Activated naive CD4-positive, alpha-beta T cell treated with anti-CD3 and anti-CD28 coated beads, Interleukin-2, amount 50 U/mL, for 16 hours (primary cell): Measurements from ENCODE around the gene FIGN.

ENCODE experiments used
- DNase-seq: peaks from one replicate; pipeline ENCODE4 v3.0.0-alpha.2; 2020

FIGN gene

DNA sequence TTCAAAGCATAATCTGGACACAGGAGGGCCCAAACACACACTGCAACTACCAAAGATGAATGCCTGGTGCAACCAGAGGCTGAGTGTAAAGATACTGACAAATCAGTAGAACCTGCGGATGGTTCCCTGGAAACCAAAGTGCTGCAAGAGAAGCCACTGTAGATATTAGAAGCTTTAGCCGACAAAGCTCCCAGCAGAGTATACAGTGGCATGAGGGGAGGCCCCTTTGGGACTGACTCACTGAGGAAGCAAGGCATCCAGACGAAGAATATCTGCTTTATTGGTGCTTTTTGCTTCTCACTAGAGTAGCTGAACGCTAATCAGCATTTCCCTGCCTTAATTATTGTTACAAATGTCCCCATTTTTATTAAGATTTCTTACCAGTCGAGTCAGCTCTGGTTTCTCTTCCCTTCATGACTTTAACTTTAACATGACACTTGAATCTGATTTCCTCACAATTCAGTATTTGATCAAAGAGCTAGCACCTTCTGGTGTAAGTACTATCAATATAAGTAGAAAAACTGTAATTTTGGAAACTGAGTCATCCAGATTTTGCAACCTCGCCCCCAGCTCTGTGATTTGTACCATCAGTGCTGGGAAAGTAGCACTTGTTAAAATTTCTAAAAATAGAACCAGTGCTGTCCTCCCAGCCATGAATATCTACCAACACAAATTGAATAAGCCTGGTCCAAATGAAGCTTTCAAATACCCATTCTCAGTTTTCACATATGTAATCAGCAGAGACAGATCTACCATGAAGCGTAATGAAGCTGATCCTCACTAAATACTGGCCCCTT is 34.2 kb downstream of the FIGN start:
- no peak for DNase-seq

DNA sequence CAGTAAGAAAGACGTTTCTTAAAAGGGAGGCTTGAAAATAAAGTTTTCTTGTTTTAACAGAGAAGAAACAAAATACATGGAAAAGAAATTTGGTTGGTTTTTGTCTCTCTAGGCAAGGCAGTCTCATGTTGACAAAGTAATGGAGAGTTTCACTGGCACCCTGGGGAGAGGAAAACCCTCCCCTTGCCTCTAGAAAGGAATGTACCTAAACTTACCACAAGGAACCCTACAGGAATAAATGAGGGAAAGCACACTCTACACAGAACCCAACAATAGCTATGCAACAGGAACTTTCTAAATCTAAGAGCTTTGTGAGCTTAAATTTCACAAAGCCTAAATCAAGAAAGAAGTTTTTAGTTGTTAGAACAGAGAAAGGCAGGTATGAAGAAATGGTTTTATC is 37.0 kb downstream of the FIGN start:
- DNase-seq: no peak

DNA sequence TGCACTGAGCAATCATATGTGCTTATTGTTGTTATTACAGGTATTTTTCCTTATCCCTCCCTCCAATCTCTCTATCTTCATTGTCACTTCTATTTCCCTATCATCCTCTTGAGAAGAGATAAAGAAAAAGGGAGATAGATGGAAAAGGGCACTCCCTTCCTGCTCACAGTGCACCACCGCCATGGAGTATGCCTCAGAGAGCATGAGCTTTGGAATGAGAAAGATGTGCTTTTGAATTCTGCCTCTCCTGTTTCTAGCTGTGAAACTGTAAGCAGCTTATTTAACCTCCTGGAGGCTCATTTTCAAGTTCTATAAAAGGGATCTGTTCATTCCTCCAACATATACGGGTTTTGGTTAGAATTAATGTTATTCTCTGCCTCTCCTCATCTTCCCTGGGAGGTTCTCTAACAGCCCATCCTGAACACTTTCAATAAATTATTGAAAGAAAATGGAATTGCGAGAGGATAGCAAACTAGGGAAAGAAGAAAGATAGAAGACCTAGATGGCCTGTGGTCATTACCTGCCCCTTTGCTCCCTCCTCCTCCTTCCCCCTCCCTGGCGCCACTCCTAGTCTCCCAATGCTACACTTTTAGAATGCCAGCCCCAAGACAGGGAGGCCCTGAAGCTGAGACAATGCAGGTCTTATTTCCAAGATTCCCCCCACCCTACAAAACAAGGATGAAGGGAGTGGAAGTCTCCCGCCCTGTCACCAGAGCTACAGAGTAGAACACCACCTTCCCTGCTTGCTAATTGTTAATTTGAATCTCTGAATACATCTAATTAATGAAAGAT is 37.8 kb downstream of the FIGN start:
- DNase-seq: no peak

DNA sequence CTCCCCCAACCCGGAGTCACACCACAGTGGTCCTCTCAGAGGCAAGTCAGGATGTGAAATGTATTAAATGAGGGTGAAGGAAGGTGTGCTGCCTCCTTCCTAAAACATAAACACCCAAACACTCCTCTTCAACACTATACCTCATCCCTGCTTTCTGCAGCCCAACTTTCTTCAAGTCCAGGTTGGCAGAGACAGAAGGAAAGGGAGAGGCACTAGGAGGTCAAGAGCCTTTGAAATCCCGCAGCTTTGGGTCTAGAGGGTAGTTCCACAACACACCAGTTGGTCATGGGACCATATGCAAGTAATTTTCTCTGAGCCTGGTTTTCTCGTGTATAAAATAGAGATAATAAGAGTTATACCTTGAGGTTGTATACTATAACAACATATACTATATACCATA is 38.4 kb downstream of the FIGN start:
- DNase-seq: no peak

DNA sequence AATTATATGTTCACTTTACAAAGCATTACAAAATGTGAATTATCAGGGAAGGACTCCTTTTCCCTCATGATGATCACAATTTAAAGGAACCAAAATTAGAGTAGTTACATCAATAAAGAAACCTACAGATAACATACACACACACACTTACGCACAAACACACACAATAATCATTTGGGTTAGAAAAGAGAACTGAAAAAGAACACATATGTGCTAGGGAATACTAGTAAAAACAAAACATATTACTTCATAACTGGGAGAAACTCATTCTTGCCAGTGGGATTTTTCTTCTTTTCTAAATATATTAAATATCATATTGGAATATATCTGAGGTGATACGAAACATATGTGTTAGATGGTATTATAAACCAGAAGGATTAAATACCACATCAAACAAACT is 42.3 kb downstream of the FIGN start:
- DNase-seq: no peak

DNA sequence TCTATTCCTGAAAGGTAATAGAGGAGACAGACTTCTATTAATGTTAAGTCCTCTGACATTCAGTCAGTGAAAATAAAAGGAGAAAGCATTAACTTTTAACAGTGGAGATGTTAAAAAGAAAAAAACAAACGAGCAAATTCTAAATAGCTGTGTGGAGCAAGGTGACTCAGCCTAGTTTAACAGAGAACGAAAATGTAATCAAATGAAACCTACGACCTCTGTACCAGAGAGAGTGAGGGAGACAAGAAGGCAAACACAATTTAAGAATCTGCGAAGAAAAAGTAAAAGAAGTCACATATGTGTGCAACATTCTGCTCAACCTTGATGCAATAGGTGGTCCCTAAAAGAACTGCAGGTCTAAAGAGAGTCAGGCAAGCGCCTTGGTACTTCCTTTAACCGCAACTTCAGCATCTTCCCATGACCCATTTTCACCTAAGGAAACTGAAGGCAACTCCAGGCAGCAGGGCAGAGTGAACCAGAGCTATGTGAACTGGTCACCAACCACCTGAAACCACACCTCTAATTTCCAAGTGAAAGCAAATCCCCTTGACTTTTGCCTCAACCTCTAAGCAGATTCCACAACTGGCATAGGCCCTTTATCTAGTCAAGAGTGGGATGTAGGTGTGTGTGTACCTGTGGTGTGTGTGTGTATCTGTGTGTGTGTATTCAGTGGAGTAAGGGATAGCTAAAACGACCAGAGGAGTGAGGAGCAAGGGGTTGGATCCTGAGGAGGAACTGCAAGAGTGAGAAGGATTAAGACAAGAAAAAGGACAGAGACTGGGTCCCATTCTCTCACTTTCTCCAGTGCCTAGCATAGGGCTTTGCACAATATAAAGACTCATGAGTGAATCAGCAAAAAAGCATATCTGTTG is 43.0 kb downstream of the FIGN start:
- DNase-seq: no peak

DNA sequence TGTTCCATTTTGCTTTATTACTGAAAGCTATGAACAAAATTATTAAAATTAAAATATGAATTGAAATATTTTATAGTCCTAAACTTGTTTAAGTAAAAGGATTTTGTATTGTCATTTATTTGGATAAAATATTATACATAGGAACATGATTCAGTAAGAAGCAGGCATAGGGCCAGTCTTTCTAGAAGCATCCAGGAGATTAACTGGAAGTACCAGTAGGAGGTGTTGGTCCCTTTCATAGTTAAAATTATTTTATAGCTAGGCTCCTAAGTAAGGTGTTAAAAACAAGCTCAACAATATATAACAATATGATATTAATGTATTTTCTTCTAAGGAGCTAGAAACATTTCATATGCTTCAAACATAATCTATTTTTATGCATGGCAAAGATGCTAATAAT is 43.7 kb downstream of the FIGN start:
- DNase-seq: no peak

DNA sequence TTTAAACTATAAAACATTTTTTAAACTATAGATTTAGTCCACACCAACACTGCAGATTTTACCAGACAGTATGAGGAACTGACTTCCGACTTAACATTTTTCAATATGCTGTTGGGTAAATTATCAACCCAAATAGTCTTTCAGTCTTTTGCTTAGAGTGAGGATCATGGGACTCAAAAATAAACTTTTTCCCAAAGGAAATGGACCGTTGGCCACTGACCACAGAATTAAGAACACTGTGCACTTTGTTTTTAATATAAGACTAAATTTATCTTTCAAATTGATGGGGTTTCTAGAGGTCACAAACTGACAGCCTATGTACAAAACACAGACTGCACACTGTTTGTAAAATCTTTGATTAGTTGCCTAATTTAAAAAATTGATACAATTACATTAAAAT is 44.9 kb downstream of the FIGN start:
- DNase-seq: no peak

DNA sequence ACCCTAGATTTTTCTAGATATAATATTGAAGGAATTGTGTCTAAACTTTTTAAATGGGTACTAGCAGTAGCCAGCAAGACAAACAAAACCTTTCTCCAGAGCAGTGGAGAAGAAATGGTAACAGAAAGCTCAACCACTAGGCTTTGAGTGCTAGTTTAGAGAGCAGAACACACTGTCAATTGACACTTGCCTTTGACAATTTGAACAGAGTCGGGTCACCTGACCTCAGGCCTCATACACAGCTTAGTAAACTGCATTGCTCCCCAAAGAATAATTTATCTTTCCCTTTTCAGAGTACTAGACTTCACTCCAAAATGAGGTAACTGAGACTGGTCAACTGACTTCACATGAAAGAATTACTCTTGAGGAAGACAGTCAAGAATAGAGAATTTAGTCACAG is 48.6 kb downstream of the FIGN start:
- no peak for DNase-seq

DNA sequence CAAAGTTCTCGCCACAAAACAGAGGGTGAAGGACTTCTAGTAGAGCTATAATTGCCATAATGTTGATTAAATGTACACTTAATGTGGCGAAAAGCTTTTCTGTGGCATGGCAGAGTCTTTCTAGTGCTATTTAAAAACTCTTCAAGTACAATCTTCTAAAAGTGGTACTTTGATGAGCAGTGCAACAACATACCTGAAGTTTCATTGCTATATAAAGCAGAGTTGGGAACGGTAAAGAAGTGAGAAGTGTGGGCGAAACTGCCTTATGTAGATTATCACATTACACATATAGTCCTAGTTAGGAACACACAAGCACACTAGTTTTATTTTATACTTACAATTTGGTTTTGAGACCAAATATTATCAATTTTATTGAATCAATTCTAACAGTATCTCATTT is 49.5 kb downstream of the FIGN start:
- no peak for DNase-seq

DNA sequence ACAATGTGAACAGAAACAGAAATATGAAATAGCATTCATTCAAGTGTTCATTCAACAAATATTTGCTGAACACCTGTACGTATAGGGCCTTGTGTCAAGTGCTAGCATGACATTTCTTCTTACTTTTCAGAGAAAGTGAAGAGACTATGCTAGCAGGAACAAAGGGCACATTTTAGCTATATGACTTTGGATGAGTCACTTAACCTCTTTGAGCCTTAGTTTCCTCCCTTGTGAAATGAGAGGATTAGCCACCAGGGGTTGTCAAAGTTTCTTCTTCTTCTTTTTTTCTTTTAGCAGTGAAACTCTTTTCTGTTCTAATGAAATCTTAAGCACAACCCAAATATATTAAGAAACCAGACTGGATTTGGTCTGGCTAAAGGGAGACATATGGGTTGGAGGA is 53.1 kb downstream of the FIGN start:
- no peak for DNase-seq

DNA sequence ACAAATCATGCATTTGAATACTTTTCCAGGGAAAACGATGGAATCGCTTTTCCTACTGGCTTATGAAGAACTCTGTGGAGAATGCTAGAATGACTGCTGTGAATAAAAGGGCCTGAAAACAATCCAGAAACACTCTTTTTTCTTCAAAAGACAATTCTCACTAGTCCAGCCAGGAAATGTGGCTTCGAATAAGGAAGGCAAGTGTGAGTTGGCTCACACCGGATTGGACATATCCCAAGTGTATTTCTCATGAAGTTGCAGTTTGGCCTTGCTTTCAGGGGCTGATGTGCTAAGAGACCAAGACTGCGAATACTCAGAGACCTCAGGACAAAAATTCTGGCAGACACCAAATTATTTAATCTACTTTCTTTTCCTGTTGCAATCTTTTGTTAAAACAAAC is 54.1 kb downstream of the FIGN start:
- no peak for DNase-seq

DNA sequence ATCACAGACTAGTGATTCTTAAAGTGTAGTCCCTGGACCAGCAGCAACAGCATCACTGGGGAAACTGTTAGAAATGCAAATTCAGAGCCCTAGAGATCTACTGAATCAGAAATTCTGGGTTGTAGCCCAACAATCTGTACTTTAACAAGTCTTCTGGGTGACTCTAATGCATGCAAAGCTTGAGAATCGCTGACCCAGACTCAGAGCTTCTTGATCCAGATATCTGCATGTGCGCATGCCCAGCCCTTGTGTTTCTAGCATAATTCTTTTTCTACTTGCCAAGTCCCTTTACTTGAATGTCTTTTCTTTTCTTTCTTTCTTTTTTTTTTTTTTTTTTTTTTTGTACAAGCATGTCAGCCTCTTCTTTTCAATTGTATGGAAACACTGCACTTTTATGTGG is 60.4 kb downstream of the FIGN start:
- no peak for DNase-seq

DNA sequence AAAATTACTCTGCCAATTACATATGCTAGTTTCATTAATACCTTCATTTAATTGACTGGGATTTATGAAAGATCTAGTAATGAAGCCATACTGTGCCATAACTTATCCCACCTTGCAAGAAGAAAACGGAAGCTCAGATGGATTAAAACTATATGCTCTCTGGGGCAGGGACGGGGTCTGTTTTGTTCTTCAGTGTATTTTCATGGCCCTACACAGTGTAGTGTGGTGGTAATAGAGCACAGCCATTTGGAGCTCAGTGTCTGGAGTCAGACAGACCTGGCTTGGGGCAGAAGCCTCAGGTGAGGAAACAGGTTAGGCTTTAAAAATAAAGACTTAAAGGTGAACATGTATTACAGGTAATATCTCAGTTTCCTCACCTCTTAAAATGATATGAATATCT is 62.3 kb downstream of the FIGN start:
- no peak for DNase-seq

DNA sequence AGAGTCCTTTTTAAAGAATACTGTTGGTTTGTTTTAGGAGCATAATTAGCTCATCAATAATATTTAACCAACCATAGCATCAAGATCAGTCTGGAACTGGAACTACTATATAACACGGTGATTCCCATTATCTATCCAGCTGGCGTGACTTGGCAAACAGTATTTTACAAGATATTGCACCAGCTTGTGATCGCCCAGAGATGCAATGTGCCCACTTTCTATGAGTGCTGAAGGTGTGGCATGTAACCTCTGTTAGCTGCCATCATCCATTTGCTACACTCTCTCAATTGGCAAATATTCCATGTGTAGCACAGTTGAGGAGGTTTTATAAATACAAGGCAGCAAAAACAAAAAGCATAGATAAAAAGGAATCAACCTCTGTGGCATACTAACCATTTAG is 64.9 kb downstream of the FIGN start:
- no peak for DNase-seq

DNA sequence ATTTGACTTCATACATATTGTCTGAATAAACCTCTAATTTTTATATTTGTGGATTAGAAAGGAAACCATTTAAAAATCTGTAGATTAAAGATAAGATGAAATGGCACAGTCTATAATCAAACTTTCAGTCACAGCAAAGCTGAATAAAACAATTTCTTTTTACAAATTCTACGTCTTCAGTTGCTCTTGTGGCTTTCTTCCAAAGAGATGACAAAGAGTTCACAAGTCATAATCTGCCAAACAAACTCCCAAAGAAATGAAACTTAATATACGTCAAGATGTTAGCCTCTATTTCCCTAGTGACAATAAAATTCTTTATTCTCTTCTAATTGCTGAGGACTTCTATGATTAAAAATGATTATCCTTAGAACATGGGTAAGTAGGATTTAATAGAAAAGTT is 66.3 kb downstream of the FIGN start:
- DNase-seq: no peak

DNA sequence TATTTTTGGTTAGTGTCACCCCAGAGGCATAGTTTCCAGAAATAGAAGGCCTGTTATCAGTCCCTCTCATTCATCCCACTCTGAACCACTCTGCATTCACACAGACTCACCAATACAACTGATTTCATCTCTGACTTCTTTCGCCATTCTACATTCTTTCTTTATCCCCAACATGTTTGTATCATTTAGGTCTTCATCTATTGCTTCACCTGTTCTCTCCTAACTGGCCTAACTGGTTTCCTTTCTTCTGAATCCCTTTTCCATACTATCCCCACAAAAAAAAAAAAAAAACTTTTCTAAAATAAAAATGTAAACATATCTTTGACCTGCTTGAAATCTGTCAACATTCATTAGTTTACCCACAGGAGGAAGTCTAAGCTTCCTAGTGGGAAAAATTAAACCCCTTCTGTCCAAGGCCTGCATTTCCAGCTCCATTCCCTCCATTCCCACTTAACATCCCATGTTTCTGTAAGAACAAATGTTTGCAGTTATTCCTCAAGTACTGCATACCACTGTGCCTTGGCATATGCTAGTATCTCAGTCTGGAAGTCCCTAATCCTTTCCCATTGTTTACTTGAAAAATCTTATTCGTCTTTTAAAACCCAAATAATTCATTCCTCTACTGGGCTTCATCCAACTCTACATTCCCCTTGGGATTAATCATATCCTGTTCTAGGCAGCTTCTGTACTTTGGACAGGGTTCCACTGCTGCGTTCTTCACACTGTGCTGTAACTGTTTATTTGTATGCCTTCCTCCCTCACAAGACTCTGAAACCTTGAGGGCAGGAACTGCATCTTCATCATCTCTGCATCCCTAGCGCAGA is 68.5 kb downstream of the FIGN start:
- no peak for DNase-seq

DNA sequence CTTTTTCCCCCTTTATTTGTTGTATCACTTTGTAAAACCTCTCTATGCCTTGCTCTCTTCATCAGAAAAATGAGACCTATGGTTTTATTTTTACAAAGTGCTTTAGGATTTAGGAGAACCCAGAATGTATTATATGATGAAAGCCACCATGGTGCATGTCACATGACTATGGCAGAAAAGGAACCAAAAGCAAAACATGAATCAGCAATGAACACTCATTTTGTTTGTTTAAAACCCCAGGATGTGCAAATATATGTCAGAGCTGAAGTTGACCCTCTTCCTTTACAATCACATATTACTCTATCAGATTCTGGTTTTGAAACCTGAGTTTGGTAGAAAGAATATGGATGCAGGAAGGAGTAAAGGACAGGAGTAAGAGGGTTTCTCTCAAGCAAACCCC is 70.0 kb downstream of the FIGN start:
- DNase-seq: no peak

DNA sequence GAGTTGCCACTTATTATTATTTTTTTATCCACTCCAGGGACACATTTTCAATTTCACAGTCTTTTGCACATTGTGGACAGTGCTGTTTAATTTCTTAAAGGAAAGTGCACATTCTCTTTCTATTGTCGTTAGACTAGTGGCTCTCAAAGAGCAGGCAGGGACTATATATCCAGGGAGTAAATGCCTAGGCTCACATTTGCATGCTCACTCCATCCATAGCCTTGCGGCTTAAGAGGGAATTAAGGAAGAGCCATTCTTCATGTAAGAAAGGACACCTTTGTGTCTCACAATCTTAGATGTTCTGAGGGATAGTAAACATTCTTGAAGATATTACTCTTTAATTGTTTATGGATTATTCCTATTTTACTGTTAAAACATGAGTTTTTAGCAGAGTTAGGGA is 70.8 kb downstream of the FIGN start:
- DNase-seq: no peak

DNA sequence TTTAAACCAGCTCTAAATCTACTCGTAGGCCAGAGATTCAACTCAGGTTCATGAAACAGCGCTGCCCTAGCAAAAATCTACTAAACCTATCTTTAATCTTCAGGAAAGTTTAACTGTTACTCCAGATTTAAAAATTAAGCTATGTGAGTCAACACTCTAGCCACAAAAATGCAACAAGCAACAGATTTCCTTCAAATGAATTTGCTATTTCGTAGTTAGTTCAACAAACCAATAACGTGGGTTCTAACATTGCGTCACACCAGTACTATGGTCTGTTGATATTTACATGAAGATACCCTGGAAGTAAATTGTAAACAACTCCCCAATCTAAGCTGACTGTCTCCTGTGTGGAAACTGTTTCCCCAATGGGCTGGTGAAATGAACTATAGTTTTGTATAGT is 71.2 kb downstream of the FIGN start:
- DNase-seq: no peak

DNA sequence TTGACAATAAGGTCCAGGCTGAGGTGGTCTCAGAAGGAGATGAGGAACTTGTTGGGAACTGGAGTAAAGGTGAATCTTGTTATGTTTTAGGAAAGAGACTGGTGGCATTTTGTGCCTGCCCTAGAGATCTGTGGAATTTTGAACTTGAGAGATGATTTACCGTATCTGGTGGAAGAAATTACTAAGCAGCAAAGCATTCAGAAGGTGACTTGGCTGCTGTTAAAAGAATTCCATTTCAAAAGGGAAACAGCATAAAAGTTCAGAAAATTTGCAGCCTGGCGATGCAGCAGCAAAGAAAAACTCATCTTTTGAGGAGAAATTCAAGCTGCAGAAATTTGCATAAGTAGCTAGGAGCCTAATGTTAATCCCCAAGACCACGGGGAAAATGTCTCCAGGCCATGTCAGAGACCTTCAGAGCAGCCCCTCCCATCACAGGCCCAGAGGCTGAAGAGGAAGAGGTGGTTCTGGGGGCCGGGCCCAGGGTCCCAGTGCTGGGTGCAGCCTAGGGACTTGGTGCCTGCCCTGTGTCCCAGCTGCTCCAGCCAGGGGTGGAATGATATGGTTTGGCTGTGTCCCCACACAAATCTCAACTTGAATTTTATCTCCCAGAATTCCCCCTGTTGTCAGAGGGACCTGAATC is 73.5 kb downstream of the FIGN start:
- DNase-seq: no peak

DNA sequence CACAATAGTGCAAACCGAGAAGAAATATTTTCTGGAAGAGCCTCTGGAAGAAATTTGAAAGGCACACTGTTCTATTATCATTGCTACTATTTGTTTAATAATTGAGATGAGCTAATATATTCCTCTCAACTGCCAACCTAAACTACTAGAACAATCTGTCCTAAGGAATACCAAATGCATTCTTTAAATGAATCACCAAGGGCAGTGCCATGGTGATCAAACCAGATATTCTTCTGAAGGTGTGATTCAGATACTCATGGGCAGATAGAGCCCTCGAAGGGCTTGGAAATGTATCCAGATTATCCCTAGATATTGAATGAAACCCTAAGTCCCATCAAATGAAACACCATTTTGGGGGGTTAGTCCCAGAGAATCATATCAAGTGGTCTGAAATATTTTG is 76.6 kb downstream of the FIGN start:
- DNase-seq: no peak
